GM15510 (cell line): Measurements from ENCODE around the gene SH3GLB2.

Experiments used
- POLR2A ChIP-seq: IDR thresholded peaks from 3 replicates; pipeline ENCODE4 v1.6.1; 2011; ENCODE audit warnings: borderline replicate concordance; ENCODE audit not compliant: insufficient read length; ENCODE audit errors: extremely low read depth

The SH3GLB2 gene

GRCh38 chr9:129033216-129033615, 5.1 kb upstream of the SH3GLB2 start:
- TF ChIP-seq POLR2A = no peak

GRCh38 chr9:129032541-129033159, 4.5 kb upstream of the SH3GLB2 start:
- no peak for TF ChIP-seq POLR2A

- no peak for TF ChIP-seq POLR2A
Observed at GRCh38 chr9:129031514-129031913, 3.4 kb upstream of the SH3GLB2 start.

- TF ChIP-seq POLR2A = no peak
Observed at GRCh38 chr9:129030191-129030590, 2.1 kb upstream of the SH3GLB2 start.

- no peak for TF ChIP-seq POLR2A
Observed at GRCh38 chr9:129027685-129028191, 393 bp downstream of the SH3GLB2 start.

- no peak for TF ChIP-seq POLR2A
Observed at GRCh38 chr9:129027224-129027684, 877 bp downstream of the SH3GLB2 start.

- no peak for TF ChIP-seq POLR2A
Observed at GRCh38 chr9:129026442-129027223, 1.5 kb downstream of the SH3GLB2 start.

GRCh38 chr9:129023908-129024233, 4.3 kb downstream of the SH3GLB2 start:
- TF ChIP-seq POLR2A = no peak

GRCh38 chr9:129023036-129023907, 4.9 kb downstream of the SH3GLB2 start:
- no peak for TF ChIP-seq POLR2A

- no peak for TF ChIP-seq POLR2A
Observed at GRCh38 chr9:129022037-129022436, 6.1 kb downstream of the SH3GLB2 start.

GRCh38 chr9:129021091-129021490, 7.0 kb downstream of the SH3GLB2 start:
- no peak for TF ChIP-seq POLR2A

GRCh38 chr9:129014608-129015007, 13.5 kb downstream of the SH3GLB2 start:
- no peak for TF ChIP-seq POLR2A

- TF ChIP-seq POLR2A = no peak
Observed at GRCh38 chr9:129014124-129014523, 14.0 kb downstream of the SH3GLB2 start.

GRCh38 chr9:129013674-129014073, 14.5 kb downstream of the SH3GLB2 start:
- no peak for TF ChIP-seq POLR2A

- TF ChIP-seq POLR2A = no peak
Observed at GRCh38 chr9:129012893-129013448, 15.2 kb downstream of the SH3GLB2 start.
